Measurements from ENCODE around the gene RNASE1.

DNA sequence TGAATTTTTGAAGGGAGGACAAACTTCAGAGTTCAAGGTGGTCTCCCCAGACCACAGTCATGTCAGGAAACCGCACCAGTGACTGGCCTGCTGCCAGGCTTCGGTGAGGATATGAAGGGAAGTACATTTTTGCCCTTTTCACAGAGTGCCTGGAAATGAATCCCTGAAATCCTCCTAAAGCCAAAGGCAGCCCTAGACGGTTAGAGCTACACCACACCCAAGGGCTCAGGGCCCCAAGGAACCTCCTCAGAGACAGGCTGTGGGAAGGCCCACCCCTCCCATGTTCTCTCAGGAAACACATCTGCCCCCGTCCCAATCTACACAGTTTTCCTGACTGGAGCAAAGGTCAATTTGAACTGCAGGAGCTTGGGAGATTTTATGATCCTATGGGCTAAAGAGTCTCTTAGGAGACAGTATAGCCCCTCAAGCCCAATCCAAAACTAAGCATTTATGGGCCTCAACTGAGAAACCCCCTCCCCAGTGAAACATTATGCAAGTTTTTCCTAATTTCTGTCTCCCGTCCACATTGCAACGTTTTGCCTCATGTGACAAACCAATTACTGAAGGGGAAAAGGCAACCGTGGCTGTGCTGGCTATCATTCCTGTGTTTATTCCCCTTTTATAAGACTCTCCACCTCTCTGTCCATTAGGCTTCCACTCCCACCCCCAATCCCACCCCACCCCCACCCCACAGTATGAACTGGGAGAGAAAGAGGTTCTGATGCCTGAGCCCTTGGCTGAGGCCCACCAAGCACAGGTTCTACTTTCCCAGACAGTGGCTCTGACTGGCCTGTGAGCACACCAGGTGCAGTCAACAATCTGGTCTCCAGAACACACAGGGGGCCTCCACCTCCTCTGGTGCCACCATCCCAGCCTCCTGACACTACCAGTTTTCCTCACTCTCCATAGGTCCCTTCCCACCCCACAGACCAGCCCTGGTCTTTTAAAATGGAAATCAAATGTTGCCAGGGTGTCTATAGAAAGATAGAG, 9.6 kb upstream of the RNASE1 start:
- TF ChIP-seq GABPA (IDR thresholded peaks at IDR 0.05; ENCODE audit: low read depth): no peak
- no peak for TF ChIP-seq EP300 (IDR thresholded peaks at IDR 0.05; ENCODE audit: borderline replicate concordance in 1 of 2, control insufficient read depth in 1 of 2, low read depth in 2 of 2, low read length in 2 of 2)
- TF ChIP-seq POLR2AphosphoS5 (IDR thresholded peaks at IDR 0.05; ENCODE audit: low read length): no peak
- TF ChIP-seq, protein P1, sequence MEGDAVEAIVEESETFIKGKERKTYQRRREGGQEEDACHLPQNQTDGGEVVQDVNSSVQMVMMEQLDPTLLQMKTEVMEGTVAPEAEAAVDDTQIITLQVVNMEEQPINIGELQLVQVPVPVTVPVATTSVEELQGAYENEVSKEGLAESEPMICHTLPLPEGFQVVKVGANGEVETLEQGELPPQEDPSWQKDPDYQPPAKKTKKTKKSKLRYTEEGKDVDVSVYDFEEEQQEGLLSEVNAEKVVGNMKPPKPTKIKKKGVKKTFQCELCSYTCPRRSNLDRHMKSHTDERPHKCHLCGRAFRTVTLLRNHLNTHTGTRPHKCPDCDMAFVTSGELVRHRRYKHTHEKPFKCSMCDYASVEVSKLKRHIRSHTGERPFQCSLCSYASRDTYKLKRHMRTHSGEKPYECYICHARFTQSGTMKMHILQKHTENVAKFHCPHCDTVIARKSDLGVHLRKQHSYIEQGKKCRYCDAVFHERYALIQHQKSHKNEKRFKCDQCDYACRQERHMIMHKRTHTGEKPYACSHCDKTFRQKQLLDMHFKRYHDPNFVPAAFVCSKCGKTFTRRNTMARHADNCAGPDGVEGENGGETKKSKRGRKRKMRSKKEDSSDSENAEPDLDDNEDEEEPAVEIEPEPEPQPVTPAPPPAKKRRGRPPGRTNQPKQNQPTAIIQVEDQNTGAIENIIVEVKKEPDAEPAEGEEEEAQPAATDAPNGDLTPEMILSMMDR (IDR thresholded peaks at IDR 0.05 in 2 of 3, conservative IDR thresholded peaks at IDR 0.05 in 1 of 3; ENCODE audit: control insufficient read depth in 2 of 3, extremely low read depth in 1 of 3, insufficient read depth in 1 of 3, low read depth in 3 of 3, low read length in 3 of 3): no peak
- TF ChIP-seq SMC3 (IDR thresholded peaks at IDR 0.05; ENCODE audit: borderline replicate concordance, low read length): no peak
- TF ChIP-seq PAX8 (IDR thresholded peaks at IDR 0.05): no peak
- TF ChIP-seq EZH2 (IDR thresholded peaks at IDR 0.05; ENCODE audit: borderline replicate concordance, control insufficient read depth, low read depth, low read length): no peak
- TF ChIP-seq POU2F2 (IDR thresholded peaks at IDR 0.05; ENCODE audit: borderline replicate concordance, low read depth, low read length): no peak
- TF ChIP-seq YY1 (IDR thresholded peaks at IDR 0.05; ENCODE audit: low read depth, low read length): no peak
- TF ChIP-seq KDM1A (IDR thresholded peaks at IDR 0.05; ENCODE audit: borderline replicate concordance): no peak
- TF ChIP-seq ETV6 (conservative IDR thresholded peaks at IDR 0.05 in 1 of 2, IDR thresholded peaks at IDR 0.05 in 1 of 2; ENCODE audit: borderline replicate concordance in 1 of 2, low read depth in 1 of 2): no peak
- TF ChIP-seq CBX5 (IDR thresholded peaks at IDR 0.05; ENCODE audit: low read depth): no peak
- TF ChIP-seq, protein P2, sequence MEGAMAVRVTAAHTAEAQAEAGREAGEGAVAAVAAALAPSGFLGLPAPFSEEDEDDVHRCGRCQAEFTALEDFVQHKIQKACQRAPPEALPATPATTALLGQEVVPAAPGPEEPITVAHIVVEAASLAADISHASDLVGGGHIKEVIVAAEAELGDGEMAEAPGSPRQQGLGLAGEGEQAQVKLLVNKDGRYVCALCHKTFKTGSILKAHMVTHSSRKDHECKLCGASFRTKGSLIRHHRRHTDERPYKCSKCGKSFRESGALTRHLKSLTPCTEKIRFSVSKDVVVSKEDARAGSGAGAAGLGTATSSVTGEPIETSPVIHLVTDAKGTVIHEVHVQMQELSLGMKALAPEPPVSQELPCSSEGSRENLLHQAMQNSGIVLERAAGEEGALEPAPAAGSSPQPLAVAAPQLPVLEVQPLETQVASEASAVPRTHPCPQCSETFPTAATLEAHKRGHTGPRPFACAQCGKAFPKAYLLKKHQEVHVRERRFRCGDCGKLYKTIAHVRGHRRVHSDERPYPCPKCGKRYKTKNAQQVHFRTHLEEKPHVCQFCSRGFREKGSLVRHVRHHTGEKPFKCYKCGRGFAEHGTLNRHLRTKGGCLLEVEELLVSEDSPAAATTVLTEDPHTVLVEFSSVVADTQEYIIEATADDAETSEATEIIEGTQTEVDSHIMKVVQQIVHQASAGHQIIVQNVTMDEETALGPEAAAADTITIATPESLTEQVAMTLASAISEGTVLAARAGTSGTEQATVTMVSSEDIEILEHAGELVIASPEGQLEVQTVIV (IDR thresholded peaks at IDR 0.05; ENCODE audit: borderline replicate concordance, partially characterized antibody): no peak

Measured in GM12878 (cell line).